ENCODE data around the gene C4BPA. TPM values are rescaled to one million over a fixed set of nuclear protein-coding genes. Genes with fewer than 3 reads are reported as not detected.

Gene C4BPA
- total RNA-seq, 1 donor: not detected

DNA sequence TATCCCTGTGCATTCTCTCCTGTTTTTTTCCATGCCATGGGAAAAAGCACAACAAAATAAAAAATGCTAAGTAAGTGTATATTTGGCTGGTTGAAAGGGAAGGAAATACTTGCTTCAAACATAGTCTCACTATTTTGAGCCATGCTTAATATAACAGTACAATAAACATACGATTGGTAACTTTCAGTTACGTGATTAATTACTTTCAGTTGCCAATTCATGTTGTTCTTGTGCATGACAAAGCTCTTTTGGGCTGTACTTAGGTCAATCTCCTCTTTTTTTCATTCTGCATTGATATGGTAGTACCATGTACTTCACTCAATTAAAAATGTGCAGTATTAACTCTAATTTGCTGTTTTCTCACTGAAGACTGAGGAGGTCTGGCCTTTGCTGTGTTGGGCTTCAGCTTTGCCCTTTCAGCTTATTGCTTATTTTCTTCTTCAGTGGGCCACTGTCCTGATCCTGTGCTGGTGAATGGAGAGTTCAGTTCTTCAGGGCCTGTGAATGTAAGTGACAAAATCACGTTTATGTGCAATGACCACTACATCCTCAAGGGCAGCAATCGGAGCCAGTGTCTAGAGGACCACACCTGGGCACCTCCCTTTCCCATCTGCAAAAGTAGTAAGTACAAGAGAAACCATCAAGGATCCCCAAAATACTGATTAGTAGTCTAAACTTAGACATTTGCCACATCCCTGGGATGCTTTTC, 12.7 kb upstream of the C4BPA start:
- TF ChIP-seq, protein P1, sequence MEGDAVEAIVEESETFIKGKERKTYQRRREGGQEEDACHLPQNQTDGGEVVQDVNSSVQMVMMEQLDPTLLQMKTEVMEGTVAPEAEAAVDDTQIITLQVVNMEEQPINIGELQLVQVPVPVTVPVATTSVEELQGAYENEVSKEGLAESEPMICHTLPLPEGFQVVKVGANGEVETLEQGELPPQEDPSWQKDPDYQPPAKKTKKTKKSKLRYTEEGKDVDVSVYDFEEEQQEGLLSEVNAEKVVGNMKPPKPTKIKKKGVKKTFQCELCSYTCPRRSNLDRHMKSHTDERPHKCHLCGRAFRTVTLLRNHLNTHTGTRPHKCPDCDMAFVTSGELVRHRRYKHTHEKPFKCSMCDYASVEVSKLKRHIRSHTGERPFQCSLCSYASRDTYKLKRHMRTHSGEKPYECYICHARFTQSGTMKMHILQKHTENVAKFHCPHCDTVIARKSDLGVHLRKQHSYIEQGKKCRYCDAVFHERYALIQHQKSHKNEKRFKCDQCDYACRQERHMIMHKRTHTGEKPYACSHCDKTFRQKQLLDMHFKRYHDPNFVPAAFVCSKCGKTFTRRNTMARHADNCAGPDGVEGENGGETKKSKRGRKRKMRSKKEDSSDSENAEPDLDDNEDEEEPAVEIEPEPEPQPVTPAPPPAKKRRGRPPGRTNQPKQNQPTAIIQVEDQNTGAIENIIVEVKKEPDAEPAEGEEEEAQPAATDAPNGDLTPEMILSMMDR (IDR thresholded peaks at IDR 0.05; ENCODE audit: extremely low read depth, low read depth, low read length): no peak
- Histone ChIP-seq H3K9me3 (ENCODE audit: low read depth, low read length) (no peaks in the 10 kb centered on the region), H3K4me1 (ENCODE audit: insufficient read depth, low read length) (no peaks in the 10 kb centered on the region), H4K20me1 (ENCODE audit: insufficient read depth, low read length) (no peaks in the 10 kb centered on the region), H3K79me2 (ENCODE audit: insufficient read depth, low read length) (no peaks in the 10 kb centered on the region), H3K4me2 (ENCODE audit: insufficient read depth, low read length) (no peak overlapping the region), H3K27me3 (ENCODE audit: insufficient read depth, low read length) (peaks cover 3% of the 10 kb centered on the region), H3K27ac (ENCODE audit: low read depth, low read length) (no peak overlapping the region), H3K4me3 (ENCODE audit: insufficient read depth, low read length) (no peak overlapping the region), H2AFZ (ENCODE audit: low read length) (no peak overlapping the region), H3K36me3 (ENCODE audit: insufficient read depth, low read length) (no peaks in the 10 kb centered on the region)
- no peak for DNase-seq (ENCODE audit: insufficient read length, low spot score, missing footprints)

- Histone ChIP-seq H3K4me3 (ENCODE audit: insufficient read depth, low read length) (no peak overlapping the region), H3K4me2 (ENCODE audit: insufficient read depth, low read length) (no peak overlapping the region), H3K79me2 (ENCODE audit: insufficient read depth, low read length) (no peaks in the 10 kb centered on the region), H3K27me3 (ENCODE audit: insufficient read depth, low read length) (peaks cover 3% of the 10 kb centered on the region), H4K20me1 (ENCODE audit: insufficient read depth, low read length) (no peaks in the 10 kb centered on the region), H3K9me3 (ENCODE audit: low read depth, low read length) (no peaks in the 10 kb centered on the region), H3K36me3 (ENCODE audit: insufficient read depth, low read length) (no peaks in the 10 kb centered on the region), H2AFZ (ENCODE audit: low read length) (no peak overlapping the region), H3K27ac (ENCODE audit: low read depth, low read length) (no peak overlapping the region), H3K4me1 (ENCODE audit: insufficient read depth, low read length) (no peaks in the 10 kb centered on the region)
- no peak for DNase-seq (ENCODE audit: insufficient read length, low spot score, missing footprints)
- TF ChIP-seq, protein P1 (IDR thresholded peaks at IDR 0.05; ENCODE audit: extremely low read depth, low read depth, low read length): no peak
These were observed 10.1 kb upstream of the C4BPA start for GRCh38 chr1:207093944-207094343.

- Histone ChIP-seq H3K4me3 (ENCODE audit: insufficient read depth, low read length) (no peak overlapping the region), H3K9me3 (ENCODE audit: low read depth, low read length) (no peaks in the 10 kb centered on the region), H2AFZ (ENCODE audit: low read length) (no peak overlapping the region), H3K36me3 (ENCODE audit: insufficient read depth, low read length) (no peaks in the 10 kb centered on the region), H3K27me3 (ENCODE audit: insufficient read depth, low read length) (no peaks in the 10 kb centered on the region), H3K4me1 (ENCODE audit: insufficient read depth, low read length) (no peaks in the 10 kb centered on the region), H4K20me1 (ENCODE audit: insufficient read depth, low read length) (no peaks in the 10 kb centered on the region), H3K4me2 (ENCODE audit: insufficient read depth, low read length) (no peak overlapping the region), H3K27ac (ENCODE audit: low read depth, low read length) (no peak overlapping the region), H3K79me2 (ENCODE audit: insufficient read depth, low read length) (no peaks in the 10 kb centered on the region)
- TF ChIP-seq, protein P1 (IDR thresholded peaks at IDR 0.05; ENCODE audit: extremely low read depth, low read depth, low read length): no peak
- DNase-seq (ENCODE audit: insufficient read length, low spot score, missing footprints): no peak
These were observed 6.1 kb upstream of the C4BPA start for GRCh38 chr1:207097871-207098324.

DNA sequence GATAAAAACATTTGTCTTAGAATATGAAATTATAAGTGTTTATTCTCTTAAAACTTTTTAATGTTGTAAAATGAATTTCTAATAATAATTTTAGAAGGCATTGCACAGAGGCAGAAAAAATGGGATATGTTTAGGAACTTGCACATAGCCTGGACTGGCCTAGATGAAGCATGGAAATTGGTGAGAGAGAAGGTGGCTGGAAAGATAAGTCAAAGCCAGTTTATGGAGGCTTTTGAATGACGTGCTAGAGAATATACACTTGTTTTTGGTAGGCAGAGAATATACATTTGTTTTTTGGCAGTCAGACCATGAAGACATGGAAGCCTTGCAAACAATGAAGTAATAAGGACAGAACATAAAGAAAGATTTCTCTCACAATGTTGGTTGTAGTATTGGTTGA, 2.3 kb upstream of the C4BPA start:
- H3K4me2 ChIP-seq (ENCODE audit: insufficient read depth, low read length): no peak overlapping the region
- TF ChIP-seq, protein P1 (IDR thresholded peaks at IDR 0.05; ENCODE audit: extremely low read depth, low read depth, low read length): no peak
- H2AFZ ChIP-seq (ENCODE audit: low read length): no peak overlapping the region
- H3K4me1 ChIP-seq (ENCODE audit: insufficient read depth, low read length): no peaks in the 10 kb centered on the region
- no peaks in the 10 kb centered on the region for H3K79me2 ChIP-seq (ENCODE audit: insufficient read depth, low read length)
- H3K27ac ChIP-seq (ENCODE audit: low read depth, low read length): no peak overlapping the region
- no peak overlapping the region for H3K4me3 ChIP-seq (ENCODE audit: insufficient read depth, low read length)
- no peaks in the 10 kb centered on the region for H3K9me3 ChIP-seq (ENCODE audit: low read depth, low read length)
- no peaks in the 10 kb centered on the region for H4K20me1 ChIP-seq (ENCODE audit: insufficient read depth, low read length)
- H3K27me3 ChIP-seq (ENCODE audit: insufficient read depth, low read length): no peaks in the 10 kb centered on the region
- DNase-seq (ENCODE audit: insufficient read length, low spot score, missing footprints): no peak
- H3K36me3 ChIP-seq (ENCODE audit: insufficient read depth, low read length): no peaks in the 10 kb centered on the region

Data from osteoblast (primary cell).